NCI-H460 (cell line): ENCODE measurements around the gene LHFPL6. TPM values are rescaled to one million over a fixed set of nuclear protein-coding genes. Genes with fewer than 3 reads are reported as not detected.

Experiments
- DNase-seq: peaks from one replicate; pipeline ENCODE4 v3.0.0-alpha.2; 2016; ENCODE audit warnings: low read depth; ENCODE audit errors: extremely low read depth
- total RNA-seq: library from RNA; depleted of rRNA; stranded (reverse); fragments of >200 nt; shearing (Covaris generic); gene quantifications from 2 replicates; pipeline ENCODE4 v1.2.3, GENCODE V29; 2014

LHFPL6 gene
- total RNA-seq, 1 experiment from 2014 or later: 19.4 TPM

DNA sequence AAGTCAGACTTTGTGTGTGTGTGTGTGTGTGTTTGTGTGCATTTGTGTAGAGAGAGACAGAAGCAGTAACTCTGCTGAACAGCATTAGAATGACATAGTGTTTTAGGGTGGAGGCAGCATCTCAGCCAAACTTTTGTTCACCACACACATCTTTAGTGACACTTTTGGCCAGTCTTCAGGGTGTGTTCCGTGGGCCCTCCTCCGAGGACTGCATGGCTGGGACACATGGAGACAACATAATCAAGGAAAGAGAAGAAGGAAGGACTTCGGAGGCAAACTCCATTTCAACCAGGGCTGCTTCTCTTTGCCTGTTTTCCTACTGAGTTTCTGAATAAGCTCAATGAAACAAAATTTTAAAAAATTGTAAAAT is 205.1 kb downstream of the LHFPL6 start:
- DNase-seq: no peak

DNA sequence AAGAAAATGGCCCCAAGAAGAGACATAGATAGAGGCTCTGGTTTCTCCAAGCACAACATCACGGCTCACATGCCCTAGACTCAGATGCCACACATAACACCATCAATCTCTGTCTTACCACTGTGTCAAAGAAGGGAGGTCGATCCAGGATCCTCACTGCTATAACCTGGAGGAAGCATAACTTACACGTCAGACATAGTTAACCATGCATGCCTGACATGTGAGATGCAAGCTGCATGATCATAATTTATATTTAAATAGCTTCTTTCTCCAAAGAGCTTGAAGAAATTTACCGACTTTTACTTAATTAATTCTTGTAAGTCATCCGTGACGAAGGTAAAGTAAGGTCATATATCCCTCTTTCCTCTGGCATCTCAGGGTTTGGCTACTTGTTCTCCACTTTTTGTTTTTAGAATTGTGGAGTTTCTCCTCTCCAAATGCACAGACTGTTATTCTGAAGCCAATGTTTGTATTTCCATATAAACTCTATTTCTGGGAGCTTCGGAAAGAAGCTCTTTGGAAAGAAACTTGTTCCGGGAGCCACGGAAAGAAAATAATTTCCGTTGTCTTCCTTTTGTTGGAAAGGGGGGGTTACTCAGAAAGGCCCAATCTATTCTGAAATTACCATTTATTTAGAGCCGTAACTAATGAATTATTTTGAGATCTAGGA is 205.6 kb downstream of the LHFPL6 start:
- no peak for DNase-seq

DNA sequence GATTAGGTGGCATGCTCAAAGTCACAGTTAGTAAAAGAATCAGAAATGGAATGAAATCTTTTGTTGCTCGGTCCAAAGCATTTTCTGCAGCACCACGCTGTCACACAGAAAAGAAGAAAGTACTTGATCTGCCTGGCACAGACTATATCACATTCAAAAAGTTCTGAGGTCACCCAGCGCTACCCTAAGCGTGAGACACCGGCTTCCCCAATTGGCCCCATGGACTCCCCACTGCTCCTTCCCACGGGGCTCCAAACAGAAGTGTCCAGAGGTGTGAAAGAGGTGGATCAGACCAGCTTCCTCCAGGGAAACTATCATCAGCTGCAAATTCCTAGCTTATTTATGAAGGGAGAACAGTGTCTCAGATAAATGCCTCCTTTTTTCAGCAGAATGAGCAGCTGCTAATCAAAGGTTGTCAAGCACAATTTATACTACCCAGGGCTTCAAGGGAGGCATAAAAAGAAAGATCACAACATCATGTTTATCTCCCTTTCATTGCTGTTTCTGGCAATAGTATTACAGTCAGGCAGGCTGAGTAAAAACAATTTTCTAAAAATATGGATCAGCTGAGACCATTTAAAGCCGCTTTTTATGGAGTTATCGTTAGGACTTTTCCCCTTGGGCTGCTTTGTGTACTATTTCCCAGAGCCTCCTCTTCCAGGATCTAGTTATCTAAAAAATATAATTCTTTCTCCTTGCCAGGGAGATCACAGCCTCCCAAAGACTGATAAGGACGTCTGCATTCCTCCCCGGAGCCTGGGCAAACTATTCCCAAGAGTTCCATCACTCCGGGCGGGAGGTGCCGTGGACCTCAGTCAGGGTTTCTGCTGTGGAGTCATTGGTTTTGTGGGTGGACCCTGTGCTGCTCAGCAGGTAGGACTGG is 208.0 kb downstream of the LHFPL6 start:
- no peak for DNase-seq

DNA sequence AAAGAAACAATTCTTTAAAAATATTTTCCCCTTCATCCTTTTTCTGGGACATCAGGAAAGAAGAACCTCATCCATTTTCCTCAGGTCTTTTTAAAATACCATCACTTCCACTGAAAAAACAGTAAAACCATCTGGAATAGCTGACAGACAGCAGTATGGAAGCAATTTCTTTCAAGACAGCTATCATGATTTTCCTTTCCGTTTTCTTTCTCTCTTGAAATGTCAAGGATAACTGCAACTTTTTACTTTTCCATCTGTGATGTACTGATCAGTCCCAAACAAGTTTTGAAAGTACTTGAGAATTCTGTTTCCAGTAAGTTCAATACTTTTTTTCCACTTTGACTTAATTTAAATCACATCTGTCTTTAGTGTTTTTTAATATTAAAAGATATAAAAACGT is 211.2 kb downstream of the LHFPL6 start:
- DNase-seq: no peak

DNA sequence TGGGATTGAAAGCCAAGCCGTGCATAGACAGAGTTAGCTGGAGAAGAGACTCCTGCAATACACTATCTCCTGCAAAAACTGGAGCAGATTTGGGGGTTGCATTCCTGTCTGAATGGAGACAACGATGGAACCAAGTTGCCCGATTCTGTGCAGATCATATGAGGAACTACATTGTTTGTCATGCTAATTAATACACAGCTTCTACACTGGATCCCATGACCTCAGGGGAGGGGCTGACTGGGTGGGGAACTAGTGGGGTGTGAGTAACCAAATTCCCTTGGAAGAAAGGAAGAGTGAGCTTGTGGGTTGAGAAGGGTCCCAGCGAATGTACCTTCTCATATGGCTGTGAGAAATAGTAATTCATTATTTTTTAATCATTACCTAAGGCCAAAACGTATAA is 214.0 kb downstream of the LHFPL6 start:
- no peak for DNase-seq

DNA sequence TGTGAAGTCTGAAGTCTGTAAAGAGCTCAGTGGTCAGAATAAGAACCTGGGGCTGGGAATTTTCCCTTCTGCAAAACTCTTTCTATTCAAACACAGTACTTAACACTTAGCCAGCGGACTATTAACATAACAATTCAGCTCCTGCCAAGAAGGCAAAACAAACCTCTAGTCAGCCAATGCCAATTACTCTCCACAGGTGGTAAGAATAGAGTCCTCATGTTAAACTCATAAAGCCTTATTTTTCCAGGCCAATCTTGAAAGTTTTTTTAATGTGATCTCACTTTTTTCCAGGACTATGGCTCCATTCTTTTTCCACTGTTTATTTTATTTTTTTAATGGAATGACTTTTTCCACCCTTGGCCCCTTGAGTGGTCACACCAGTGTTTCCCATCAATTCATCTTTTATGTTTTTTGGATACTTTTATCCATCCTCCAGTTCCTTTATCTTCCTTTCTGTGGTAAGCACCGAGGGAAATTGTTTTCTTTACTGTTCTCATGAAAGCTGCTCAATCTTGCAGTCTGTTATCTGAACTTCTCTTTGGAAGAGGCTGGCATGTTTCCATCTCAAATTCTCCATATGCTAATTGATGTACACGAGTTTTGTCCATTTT is 217.3 kb downstream of the LHFPL6 start:
- no peak for DNase-seq

DNA sequence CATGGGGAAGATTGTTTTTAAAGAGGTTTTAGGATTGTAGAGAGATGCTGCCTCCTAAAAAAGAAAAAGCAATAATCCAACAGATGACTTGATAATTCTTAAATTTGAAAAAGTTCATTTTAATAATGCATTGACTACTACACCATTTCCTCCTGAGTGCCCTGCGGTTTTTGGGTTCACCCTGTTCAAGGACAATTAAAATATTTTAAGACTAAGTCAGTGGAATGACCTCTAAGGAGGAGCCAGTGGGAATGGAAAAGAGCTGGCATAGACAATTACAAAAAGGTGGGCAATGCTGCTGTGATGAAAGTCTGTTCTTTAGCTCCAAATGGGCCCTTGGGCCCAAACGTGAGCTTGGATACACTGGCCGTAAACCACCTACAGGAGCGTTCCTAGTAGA is 217.8 kb downstream of the LHFPL6 start:
- DNase-seq: no peak

DNA sequence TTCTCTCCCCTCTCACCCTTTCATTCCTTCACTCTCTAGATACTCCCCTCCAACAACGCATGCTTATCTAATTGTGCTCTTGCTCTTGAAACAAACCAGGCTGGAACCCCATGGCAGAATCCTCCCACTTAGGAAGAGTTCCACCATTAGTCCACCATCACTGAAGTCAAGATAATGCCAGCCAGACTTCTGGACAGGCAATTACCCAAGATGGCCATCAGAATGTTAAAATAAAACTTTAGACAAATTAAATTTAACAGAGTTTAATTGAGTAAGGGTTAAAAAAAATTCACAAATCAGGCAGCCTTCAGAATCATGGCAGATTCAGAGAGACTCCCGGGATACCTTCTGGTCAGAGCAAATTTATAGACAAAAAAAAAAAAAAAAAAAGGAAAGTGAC is 221.5 kb downstream of the LHFPL6 start:
- DNase-seq: no peak

DNA sequence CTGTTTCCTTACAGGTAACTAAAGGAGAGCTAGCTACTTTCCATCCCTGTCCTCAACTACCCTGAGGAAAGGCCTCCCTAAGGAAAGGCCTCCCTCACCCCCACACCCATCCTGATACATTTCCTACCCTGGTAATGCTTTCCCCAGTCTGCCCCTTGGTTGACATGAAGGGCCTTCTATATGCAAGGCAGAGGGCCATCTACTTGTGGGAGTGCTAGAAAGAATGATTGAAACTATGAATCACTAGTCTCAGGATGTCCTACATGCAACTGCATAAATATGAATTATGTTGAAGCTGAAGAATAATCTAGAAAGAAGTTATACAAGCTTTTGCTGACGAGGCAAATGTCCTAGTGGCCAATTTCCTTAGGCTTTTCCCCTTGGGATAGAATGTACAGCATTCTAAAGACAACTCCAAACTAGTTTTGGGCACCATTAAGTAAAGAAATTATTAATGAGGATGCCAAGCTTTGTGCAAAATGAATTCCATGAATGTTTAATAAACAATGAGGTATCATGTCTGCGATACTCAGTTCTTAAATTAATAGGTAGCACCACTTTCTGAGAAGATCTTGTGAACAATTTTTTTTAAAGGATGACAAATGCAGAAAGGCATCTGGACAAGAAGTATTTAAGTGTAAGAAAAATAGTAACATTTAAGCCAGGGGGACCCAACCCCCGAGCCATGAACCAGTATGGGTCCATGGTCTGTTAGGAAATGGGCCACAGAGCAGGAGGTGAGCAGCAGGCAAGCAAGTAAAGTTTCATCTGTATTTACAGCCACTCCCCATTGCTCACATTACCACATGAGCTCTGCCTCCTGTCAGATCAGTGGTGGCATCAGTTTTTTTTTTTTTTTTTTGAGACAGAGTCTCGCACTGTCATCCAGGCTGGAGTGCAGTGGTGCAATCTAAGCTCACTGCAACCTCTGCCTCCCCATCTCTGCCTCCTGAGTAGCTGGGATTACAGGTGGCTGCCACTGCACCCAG is 223.0 kb downstream of the LHFPL6 start:
- DNase-seq: no peak

DNA sequence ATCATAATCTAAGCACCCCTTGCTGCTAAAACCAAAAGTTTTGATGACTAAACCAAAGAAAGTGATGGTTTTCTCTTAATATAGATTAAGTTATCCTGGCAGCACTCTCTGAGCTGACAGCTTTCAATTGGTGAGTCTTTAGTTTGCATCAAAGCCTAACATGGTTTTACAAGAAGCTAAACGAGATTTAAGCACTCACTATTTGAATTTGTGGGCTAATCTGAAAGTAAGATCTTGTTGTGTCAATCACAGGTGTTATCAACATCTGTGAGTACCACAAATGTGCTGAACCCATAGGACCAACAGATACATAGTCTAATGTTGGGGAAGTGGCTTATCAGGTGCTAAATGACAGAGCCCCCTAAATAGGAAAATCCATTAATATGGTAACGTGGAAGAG is 223.9 kb downstream of the LHFPL6 start:
- no peak for DNase-seq

DNA sequence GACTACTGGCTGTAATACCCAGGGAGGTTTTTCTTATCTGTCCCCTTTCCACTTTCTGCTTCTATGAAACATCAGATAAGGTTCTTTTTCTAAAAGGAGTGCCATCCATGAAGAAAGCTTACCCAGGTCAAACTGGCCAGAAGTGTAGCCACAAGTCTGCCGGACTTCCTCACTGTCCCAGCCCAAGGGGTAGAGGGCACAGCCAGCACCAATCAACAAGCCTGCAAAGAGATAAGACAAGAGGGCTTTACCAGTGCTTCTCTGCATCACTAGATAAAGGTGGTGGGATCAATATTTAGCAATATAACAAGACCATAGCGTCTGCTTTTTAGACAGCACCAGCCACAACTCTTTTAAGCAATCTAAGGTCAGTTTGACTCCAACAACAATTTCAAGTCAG is 224.7 kb downstream of the LHFPL6 start:
- no peak for DNase-seq

DNA sequence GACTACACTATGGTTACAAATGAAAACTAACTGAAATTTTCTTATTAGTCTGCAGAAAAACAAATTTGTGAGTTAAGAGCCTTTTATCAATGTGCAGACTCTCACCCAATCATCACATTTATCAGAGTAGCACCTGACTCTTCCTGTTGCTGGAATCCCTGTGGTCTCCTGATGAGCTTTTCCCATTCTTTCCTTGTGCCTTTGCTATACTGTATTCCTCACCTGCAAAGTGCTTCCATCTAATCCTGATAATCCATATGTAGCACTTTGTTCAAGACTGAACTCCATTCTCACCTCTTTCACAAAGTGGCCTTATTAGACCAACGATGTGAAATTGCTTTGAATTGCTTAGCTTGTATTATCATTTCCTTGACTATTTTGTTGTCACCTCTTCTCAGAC is 225.3 kb downstream of the LHFPL6 start:
- DNase-seq: no peak

DNA sequence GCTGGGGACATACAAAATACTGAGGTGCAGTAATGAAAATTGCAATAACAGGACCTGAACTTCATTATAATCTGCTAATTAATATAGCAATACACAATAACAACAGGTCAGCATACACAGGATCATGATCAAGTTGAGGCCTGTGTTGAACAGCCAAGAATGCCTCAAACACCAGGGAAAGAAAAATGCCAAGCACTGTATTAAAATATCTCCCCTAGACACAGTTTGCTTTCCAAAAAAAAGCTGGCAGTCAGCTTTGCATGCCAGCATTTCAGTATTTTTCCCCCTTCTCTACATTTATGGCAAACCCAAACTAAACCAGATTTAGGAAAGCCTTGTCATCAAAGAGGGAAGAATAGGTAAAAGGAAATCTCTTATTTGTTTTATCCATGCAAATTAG is 226.9 kb downstream of the LHFPL6 start:
- DNase-seq: no peak

DNA sequence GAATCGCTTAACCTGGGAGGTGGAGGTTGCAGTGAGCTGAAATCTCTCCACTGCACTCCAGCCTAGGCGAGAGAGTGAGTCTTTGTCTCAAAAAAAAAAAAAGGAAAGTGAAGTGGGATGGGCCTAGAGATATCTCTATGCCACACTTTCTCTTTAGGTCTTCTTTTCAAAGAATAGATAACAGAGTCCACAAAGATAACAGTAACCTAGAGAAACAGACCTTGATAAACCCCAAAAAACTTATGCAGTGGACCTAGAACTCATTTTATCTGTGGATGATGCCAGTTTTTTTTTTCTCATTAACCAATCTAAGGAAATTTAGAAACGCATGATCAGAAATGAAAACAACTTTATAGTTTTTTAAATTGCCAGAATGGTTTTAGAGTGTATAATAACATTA is 227.4 kb downstream of the LHFPL6 start:
- no peak for DNase-seq

DNA sequence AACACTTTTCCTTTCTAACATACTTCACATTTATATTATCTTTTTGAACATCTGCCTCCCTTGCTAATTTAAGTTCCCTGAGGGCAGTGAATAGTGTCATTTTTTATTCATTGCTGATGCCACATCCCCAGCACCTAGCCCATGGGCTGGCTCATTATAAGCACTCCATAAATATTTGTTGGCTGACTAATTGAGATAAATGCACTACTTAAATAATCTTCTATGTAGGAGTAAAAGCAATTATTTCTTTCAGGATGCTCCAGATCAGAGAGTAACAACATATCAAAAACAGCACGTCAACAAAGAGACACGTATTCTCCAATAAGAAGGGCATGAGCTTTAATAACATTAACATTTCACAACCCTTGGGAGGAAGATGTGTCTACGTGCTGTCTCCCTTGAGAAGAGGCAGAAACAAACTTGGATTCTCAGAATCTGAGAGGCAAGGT is 228.2 kb downstream of the LHFPL6 start:
- no peak for DNase-seq

DNA sequence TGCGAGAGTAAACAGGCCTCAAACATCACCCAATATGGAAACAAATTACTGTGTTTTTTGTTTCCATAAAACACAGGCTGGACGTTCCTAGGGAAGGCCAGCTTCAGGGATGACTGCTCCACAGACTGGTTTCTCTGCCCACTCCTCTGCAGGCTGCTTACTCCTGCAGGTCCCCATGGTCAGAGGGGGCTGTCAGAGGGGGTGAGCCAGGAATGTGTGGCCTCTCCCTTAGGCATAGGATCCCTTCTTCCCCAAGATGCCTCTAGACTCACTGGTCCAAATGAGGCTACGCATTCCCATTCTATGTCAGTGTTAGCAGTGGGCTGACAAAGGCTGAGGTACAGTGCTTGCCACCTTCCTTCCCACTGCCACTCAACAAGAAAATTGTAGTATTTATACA is 229.8 kb downstream of the LHFPL6 start:
- DNase-seq: no peak

DNA sequence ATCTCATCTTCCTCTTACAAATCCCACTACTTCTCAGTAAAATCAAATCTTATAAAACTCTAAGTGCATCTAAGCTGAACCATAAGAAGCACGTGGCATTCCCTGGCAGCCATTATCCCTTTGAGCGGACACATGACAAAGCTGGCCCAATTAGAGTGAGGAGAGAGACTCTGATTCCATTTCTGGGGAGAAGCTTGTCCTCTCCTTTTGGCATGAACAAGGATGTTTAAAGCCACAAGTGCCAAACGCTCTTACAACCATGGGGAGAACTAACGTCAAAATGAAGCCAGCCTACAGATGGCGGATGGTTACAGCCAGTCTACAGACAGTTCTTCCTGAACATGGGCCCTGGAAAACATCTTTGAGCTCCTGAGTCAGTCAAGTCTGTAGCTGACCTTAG is 231.3 kb downstream of the LHFPL6 start:
- no peak for DNase-seq

DNA sequence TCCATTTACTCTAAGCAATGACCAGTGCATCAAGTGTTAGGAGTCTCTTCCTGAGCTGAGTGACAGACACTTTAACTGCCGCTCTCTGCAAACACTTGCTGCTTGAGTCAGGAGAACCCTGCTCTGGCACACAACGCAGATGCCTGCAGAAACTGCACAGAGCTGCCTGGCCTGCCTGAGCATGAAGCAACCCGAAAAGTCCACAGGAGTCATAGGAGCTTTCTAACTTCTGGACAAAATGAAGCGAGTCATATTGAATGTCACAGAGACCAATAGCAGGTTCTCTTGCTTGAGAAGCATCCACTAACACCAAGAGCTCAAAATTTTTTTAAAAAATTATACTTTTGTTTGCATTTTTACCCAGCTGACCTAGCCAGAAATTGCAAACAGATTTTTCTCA is 232.4 kb downstream of the LHFPL6 start:
- no peak for DNase-seq

DNA sequence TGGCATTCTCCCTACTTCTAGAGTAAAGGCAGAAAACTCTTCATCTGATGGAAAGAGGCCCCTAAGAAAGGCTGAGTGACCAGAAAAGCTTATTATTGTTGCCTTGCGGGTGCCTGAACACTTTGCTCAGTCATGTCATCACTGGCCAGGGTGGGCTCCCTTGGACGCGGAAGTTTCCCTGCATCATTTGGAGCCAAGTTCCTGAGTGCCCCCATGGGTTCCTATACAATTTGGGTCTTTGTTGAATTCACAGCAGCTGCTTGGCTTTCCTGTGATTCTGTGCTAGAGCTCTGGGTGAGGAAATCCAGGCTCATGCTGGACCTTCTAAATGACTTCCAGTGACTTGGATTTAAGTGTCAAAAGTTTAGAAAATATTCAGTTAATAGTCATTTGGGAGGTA is 232.9 kb downstream of the LHFPL6 start:
- DNase-seq: no peak

DNA sequence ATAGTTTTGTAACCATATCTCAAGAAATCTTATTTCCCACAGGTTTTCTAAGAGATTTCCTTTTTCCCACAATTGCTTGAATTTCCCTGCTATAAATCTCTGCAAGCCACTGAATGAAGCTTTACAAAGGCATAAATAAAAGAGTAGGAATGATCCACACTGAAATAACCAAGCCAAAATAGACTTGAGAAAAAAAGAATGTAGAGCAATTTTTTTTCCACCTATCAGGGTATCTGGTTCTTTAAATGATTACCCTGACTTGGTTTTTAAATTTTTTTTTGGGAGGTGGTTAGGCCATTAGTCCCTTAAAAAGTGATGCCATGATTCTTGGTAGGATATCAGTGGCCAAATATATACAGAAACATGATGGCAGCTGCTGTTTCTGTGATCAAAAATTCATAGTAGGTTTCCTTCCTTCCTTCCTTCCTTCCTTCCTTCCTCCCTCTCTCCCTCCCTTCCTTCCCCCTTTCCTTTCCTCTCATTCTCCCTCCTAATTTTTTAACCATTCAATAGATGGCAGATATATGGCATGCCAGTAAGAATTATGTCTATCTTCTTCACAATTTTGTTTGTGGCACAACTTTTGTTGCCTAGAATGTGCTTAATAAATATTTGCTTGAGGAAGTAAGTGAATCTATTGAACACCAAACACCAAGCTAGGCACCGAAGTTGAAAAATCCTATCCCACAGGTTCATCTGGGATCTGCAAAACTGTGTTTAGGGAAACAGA is 233.7 kb downstream of the LHFPL6 start:
- DNase-seq: no peak
